Measurements from ENCODE around the gene METTL27.

DNA sequence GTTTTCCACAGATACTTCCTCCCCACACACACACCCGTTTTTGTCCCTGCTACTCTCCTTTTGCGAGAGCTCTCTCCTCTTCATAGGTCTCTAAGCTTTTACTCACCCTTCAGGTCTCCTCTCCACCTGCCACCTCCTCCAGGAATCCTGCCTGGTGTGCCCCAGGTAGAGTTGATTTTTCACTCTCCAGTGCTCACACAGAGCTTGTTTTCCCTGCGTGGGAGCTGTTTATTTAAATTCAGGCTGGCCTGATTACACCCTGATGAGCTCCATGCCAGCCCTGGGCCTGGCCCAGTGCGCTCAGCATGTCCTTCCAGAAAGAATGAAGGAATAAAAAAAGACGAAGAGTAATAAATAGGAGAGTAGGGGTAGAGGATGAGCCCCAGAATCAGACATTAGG lies 19.1 kb downstream of the METTL27 start:
- TF ChIP-seq REST (IDR thresholded peaks at IDR 0.05; ENCODE audit: insufficient read depth in 1 of 2, low read depth in 2 of 2, low read length in 2 of 2), result no peak
- no peak for TF ChIP-seq SIN3A (IDR thresholded peaks at IDR 0.05; ENCODE audit: borderline replicate concordance, insufficient read depth, low read length)
- no peak for TF ChIP-seq POLR2AphosphoS5 (IDR thresholded peaks at IDR 0.05; ENCODE audit: low read depth, low read length)
- no peak for TF ChIP-seq TAF1 (IDR thresholded peaks at IDR 0.05; ENCODE audit: borderline replicate concordance, insufficient read depth, low read length)
